ENCODE results near the gene HIVEP1.

GRCh38 chr6:12026120-12026519, 14.0 kb downstream of the HIVEP1 start:
- TF ChIP-seq CTCF (conservative IDR thresholded peaks at IDR 0.05; ENCODE audit: low read length) (no peak), EZH2phosphoT487 (IDR thresholded peaks at IDR 0.05; ENCODE audit: borderline replicate concordance, low read depth, low read length) (no peak)
